IMR-90 (cell line): ENCODE results near the gene TGM2.

Experiments used
- CEBPB ChIP-seq: IDR thresholded peaks from 2 replicates; pipeline ENCODE4 v1.6.1; 2012; ENCODE audit warnings: low read depth, low read length, improper control_type of control experiment
- POLR2A ChIP-seq: IDR thresholded peaks from 2 replicates; pipeline ENCODE4 v1.6.1; 2012; ENCODE audit warnings: mild to moderate bottlenecking, low read depth, low read length
- TF ChIP-seq, protein P1 (sequence below): conservative IDR thresholded peaks from 2 replicates; pipeline ENCODE4 v1.5.1; 2012; ENCODE audit warnings: mild to moderate bottlenecking, low read depth, low read length, improper control_type of control experiment
- TF ChIP-seq, protein P2 (sequence below): fragments of 150-350 bp; IDR thresholded peaks from 2 replicates; pipeline ENCODE4 v1.6.1; 2017; ENCODE audit warnings: mild to moderate bottlenecking, antibody characterized with exemption, low read length, low read depth

DNA sequence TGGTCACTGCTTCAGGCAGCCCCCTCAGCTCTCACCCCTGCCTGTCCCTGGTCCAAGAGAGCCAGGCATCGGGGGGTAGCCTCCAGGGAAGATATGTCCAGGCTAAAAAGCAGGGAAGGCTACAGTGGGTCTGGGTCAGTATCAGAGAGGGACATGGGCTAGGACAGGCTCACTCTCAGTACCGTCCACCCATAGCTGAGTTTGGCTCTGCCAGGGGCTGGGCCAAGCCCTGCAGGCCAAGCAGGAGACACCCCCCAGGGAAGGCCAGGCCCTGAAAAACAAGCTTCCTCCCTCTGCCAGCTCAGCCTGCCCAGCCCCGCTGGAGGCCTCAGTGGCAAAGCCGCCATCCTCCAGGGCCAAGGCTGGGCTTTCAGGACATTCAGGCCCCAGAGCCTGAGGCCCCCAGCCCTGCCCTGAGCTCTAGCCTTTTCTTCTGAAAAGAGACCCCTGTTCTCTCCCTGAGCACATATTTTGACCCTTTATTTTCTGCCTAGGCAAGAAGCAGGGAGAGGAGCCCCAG lies 28.6 kb upstream of the TGM2 start:
- TF ChIP-seq POLR2A (no peak), CEBPB (no peak)
- TF ChIP-seq, protein P1, sequence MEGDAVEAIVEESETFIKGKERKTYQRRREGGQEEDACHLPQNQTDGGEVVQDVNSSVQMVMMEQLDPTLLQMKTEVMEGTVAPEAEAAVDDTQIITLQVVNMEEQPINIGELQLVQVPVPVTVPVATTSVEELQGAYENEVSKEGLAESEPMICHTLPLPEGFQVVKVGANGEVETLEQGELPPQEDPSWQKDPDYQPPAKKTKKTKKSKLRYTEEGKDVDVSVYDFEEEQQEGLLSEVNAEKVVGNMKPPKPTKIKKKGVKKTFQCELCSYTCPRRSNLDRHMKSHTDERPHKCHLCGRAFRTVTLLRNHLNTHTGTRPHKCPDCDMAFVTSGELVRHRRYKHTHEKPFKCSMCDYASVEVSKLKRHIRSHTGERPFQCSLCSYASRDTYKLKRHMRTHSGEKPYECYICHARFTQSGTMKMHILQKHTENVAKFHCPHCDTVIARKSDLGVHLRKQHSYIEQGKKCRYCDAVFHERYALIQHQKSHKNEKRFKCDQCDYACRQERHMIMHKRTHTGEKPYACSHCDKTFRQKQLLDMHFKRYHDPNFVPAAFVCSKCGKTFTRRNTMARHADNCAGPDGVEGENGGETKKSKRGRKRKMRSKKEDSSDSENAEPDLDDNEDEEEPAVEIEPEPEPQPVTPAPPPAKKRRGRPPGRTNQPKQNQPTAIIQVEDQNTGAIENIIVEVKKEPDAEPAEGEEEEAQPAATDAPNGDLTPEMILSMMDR = no peak
- TF ChIP-seq, protein P2, sequence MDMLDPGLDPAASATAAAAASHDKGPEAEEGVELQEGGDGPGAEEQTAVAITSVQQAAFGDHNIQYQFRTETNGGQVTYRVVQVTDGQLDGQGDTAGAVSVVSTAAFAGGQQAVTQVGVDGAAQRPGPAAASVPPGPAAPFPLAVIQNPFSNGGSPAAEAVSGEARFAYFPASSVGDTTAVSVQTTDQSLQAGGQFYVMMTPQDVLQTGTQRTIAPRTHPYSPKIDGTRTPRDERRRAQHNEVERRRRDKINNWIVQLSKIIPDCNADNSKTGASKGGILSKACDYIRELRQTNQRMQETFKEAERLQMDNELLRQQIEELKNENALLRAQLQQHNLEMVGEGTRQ = no peak
